NCI-H69 (cell line): ENCODE measurements around the gene GPR148.

ENCODE experiments used
- DNase-seq: peaks from one replicate; lab custom pipeline; 2025; lab: John Stamatoyannopoulos, UW

Gene GPR148

GRCh38 chr2:130749641-130750040, 20.8 kb downstream of the GPR148 start:
- DNase-seq, result no peak

DNA sequence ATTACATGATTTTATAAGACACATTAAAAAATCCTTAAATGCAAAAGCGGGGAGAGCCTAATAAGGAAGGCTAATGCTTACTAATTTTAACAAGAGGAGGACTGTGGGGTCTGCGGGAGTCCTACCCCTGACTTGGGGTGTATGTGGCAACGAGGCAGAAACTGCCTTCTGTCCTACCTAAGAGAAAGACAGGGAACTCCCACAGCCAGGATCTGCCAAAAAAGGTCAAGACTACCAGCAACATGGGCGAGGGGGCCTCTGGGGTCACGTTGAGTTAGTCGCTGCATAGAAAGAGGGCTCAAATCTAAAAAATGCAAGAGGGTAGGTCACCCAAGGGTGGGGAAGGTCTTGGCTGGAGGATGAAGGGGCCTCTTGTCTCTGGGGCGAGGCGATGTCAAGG, 25.9 kb downstream of the GPR148 start:
- DNase-seq, result no peak

DNA sequence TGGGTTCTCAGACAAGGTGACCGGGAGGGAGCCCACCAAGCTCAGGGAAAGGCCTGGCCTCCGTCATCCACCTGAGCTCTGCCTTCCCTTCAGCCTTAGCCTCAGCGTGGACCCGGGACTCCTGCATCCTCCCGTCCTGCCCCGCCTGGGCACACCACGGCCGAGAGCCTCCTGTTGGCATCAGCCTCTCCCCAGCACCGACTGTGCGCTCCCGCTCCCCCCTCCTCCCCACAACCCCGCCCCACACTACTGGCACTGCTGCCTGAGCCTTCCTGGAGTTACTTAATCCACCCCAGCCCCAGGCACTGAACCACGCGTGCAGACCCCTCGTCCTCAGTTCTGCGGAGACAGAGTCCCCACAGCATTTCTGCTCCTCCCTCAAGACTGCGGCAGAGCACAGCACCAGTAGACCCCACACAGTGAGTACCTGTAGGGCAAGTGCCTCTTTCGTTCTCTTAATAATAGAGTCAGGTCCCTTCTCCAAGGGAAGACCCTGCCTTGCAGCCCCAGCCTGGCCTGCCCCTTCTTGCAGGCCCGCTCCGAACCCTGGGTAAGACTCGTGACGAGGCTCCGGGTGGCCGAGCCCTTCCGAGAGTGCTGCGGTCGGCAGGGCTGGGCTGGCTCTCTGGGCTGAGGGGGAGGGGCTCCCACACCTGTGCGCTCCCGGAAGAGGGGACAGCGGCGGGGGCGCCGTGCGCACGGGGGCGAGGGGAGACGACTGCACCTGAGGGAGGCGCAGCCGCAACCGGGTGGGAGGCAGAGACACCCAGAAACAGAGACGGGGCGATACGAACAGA, 26.6 kb downstream of the GPR148 start, which contains the start of gene AMER3:
AMER3 (plus strand) TSS at position 285 of the 797 bp plus-strand sequence. CDS start 6,533 bp downstream, outside the sequence.
- DNase-seq, result peak; percentile 72

- peak; percentile 66 for DNase-seq
Observed at GRCh38 chr2:130756053-130756873, 27.4 kb downstream of the GPR148 start.

- DNase-seq, result no peak
Observed at GRCh38 chr2:130756874-130757668, 28.2 kb downstream of the GPR148 start.

- peak; percentile 92 for DNase-seq
Observed at GRCh38 chr2:130759906-130760753, 31.3 kb downstream of the GPR148 start.

DNA sequence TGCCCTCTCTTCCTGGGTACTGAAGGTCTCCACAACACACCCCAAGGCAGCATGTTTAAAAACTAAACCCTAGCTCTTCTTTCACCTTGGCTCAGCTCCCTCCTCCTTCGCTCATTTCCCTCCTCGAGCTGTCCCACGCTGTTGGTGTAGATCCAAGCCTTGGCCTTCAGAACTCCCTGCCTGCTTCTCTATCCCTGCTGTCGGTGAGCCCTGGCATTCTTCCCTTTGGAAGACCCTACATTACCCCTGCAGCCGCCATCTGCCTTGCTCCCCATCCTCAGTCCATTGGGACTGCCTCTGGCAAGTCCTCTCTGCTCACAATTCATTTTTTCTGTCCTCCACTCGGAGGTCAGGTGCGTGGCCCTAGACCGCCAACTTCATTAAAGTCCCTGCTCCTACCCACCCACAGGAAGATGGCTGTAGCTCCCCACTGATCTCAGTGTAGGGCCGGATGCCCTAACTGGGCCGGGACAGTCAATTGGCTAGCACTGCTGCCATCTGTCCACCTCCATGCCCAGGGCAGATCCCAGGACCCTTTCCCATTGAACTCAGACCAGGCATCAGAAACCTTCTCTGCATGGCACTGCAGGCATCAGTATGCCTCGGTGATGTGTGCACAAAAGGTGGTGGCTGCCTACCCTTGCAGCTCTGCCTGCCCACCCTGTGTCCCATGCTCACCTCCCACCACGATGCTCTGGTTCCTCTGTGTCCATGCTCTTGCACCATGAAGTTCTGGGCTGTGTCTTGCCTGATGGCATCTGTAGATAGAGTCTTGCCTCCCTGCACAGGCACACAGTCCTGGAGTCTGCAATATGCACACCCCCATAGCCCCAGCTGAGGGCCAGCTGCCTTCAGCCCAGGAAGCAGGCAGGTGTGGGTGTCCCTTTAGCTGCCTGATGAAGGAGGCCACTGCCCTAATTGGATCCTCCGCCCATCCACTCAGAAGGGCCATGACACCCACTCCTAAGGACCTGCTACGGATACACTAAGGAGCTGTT, 32.2 kb downstream of the GPR148 start:
- DNase-seq, result no peak

GRCh38 chr2:130762031-130762909, 33.4 kb downstream of the GPR148 start:
- DNase-seq, result no peak

GRCh38 chr2:130762910-130763385, 34.1 kb downstream of the GPR148 start:
- DNase-seq, result no peak

GRCh38 chr2:130763405-130763804, 34.5 kb downstream of the GPR148 start:
- no peak for DNase-seq

DNA sequence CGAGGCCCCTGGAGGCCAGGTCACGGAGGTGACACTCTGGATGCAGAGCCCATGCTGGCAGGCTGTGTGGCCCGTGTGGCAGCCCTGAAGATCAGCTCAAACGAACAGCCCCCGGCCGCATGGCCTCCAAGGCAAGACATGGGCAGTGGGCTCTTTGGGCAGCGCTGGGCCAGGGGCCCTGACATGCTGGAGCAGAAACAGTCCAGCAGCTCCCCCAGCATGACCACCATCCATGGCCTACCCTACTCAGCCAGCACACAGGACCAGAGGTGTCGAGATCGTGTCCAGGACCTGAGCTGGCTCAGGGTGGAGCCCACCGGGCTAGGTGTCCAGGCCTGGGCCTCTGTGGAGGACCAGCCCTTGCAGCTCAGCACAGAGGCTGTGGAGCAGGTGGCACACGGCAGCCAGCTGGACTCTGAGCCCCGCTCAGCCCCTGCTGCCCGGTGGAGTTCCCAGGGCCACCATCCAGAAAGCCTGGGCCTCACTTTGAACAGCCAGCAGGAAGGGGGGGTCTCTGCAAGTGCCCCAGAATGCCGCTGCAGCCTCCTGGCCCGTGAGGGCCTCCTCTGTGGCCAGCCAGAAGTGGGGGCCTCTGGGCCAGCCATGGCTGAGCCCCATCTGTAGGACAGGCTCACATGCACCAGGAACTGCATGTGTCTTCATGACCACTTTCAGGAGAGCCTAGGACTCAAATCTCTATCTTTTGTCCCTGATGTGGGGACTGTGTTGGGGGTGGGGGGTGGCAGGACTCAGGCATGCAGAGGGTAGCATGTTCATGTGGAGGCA, 35.4 kb downstream of the GPR148 start:
- DNase-seq, result no peak

DNA sequence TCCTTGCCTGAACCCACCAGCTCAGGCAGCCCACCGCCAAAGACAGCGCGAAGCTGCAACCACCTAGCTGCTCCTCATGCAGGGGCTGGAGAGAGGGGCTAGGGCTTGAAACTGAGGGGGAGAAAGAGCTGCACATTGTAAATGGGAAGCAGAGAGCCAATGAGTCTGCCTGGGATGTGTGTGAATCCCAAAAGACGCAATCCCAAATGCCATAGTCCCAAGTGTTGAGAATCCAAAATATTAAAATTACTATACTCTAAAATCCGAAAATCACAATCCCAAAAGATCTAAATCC, 35.9 kb downstream of the GPR148 start:
- no peak for DNase-seq

GRCh38 chr2:130765464-130765863, 36.6 kb downstream of the GPR148 start:
- DNase-seq, result no peak

DNA sequence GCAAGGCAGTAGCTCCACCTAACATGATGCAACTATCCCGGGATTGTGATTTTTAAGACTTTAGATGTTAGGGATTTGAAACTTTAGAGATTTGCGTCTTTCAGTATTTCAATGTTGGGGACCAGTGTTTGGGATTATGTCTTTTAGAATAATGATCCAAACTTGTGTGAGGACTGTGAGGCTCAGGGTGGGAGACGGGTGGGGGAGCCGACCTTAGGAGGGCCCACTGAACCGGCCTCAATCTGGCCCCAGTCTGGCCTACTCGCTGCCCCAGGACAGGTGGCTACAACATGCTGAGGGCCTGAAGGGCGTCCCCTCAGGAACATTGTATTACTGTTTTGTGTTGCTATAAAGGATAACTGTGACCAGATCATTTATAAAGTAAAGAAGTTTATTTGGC, 37.2 kb downstream of the GPR148 start:
- DNase-seq, result no peak

DNA sequence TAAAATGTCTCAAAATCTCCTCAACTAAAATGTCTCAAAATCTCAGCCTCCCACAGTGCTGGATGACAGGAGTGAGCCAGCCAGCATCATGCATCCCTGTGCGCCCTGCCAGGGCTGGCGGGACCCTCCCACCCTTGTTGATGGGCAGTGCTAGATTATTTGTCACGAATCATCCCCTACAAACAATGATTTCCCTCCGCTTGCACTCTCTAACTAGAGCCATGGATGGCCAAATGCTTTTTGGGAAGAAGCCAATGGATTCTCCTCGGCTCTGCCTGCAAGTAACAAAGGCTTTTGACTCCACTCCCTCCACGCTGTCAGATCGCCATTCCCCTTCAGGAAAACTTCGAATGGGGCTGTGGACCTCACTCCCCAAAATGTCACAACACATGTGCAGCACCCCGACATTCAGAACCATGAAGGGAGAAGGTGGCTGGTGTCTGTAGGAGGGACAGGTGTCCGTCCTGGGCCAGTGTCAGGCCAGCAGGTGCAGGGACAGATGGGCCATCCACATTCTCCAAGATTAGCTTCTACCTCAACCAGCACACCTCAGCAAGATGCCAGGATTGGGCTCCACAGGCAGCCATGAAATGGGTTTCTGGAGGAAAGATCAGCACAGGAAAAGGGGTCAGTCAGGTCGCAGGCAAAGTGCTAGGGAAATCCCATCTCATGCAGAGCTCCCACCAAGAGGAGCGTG, 38.0 kb downstream of the GPR148 start:
- DNase-seq, result no peak

GRCh38 chr2:130767408-130767775, 38.5 kb downstream of the GPR148 start:
- no peak for DNase-seq

- no peak for DNase-seq
Observed at GRCh38 chr2:130768191-130768855, 39.5 kb downstream of the GPR148 start.
